Hepatocyte (in vitro differentiated cells): ENCODE measurements around the gene MRPL14. TPM values are rescaled to one million over a fixed set of nuclear protein-coding genes. Genes with fewer than 3 reads are reported as not detected.

Source experiments
- DNase-seq: peaks from one replicate; pipeline ENCODE4 v3.0.0-alpha.2; 2016; ENCODE audit warnings: low spot score
- H2AFZ ChIP-seq: fragments of 200-600 bp; sonication (generic); 2 replicates; pipeline ENCODE4 v1.6.0; 2016; ENCODE audit warnings: antibody characterized with exemption, mild to moderate bottlenecking
- H3K27ac ChIP-seq: fragments of 200-600 bp; sonication (generic); 2 replicates; pipeline ENCODE4 v1.5.1; 2016; ENCODE audit warnings: mild to moderate bottlenecking
- H3K27me3 ChIP-seq: fragments of 200-600 bp; sonication (generic); 2 replicates; pipeline ENCODE4 v1.6.1; 2016
- H3K36me3 ChIP-seq: fragments of 200-600 bp; sonication (generic); replicated peaks from 2 replicates; pipeline ENCODE4 v1.5.1; 2016; ENCODE audit warnings: low read depth; ENCODE audit not compliant: insufficient read depth
- H3K4me1 ChIP-seq: fragments of 200-600 bp; sonication (generic); 2 replicates; pipeline ENCODE4 v1.5.1; 2016; ENCODE audit warnings: mild to moderate bottlenecking, moderate library complexity; ENCODE audit not compliant: insufficient read depth
- H3K4me2 ChIP-seq: fragments of 200-600 bp; sonication (generic); 2 replicates; pipeline ENCODE4 v1.6.0; 2016
- H3K4me3 ChIP-seq: fragments of 200-600 bp; sonication (generic); 2 replicates; pipeline ENCODE4 v1.5.1; 2016; ENCODE audit warnings: mild to moderate bottlenecking
- H3K79me2 ChIP-seq: fragments of 200-600 bp; sonication (generic); 2 replicates; pipeline ENCODE4 v1.6.0; 2017; ENCODE audit warnings: mild to moderate bottlenecking
- H3K9me2 ChIP-seq: fragments of 200-600 bp; sonication (generic); replicated peaks from 2 replicates; pipeline ENCODE4 v1.6.0; 2017; ENCODE audit warnings: mild to moderate bottlenecking; ENCODE audit not compliant: insufficient read depth
- H3K9me3 ChIP-seq: fragments of 200-600 bp; sonication (generic); 2 replicates; pipeline ENCODE4 v1.5.1; 2016; ENCODE audit warnings: low read depth, mild to moderate bottlenecking
- H4K20me1 ChIP-seq: fragments of 200-600 bp; sonication (generic); 2 replicates; pipeline ENCODE4 v1.6.0; 2016; ENCODE audit warnings: mild to moderate bottlenecking; ENCODE audit not compliant: insufficient read depth, poor library complexity, severe bottlenecking
- CTCF ChIP-seq: fragments of 200-600 bp; sonication (generic); IDR thresholded peaks from 2 replicates; pipeline ENCODE4 v1.5.1; 2016; ENCODE audit warnings: antibody characterized with exemption, mild to moderate bottlenecking; ENCODE audit not compliant: poor library complexity
- EZH2 ChIP-seq: fragments of 200-600 bp; sonication (generic); IDR thresholded peaks from 2 replicates; pipeline ENCODE4 v1.6.1; 2016; ENCODE audit warnings: antibody characterized with exemption, mild to moderate bottlenecking, borderline replicate concordance
- EZH2phosphoT487 ChIP-seq: fragments of 200-600 bp; sonication (generic); IDR thresholded peaks from one replicate; pipeline ENCODE4 v1.6.1; 2018; ENCODE audit warnings: antibody characterized with exemption, mild to moderate bottlenecking, low read depth, moderate library complexity; ENCODE audit not compliant: unreplicated experiment, severe bottlenecking
- WGBS: methylation state at CpG from one replicate; pipeline ENCODE4 v1.1.6; 2016; ENCODE audit warnings: low lambda C conversion rate; ENCODE audit errors: missing lambda C conversion rate; 5-methylcytosine and 5-hydroxymethylcytosine counted together
- polyA plus RNA-seq: library from polyadenylated mRNA; unstranded; fragments of >200 nt; fragmentation: Nextera tagmentation; extraction: Ambion mirVana; gene quantifications from 2 replicates; pipeline ENCODE4 v1.2.1, GENCODE V29; 2016
- total RNA-seq: library from RNA; depleted of rRNA; stranded (reverse); fragments of >200 nt; gene quantifications from 2 replicates; pipeline ENCODE4 v1.2.3, GENCODE V29; 2014

MRPL14 gene
- total and polyA plus RNA-seq, 2 experiments from 2014 or later, result 58.3 to 124 TPM

DNA sequence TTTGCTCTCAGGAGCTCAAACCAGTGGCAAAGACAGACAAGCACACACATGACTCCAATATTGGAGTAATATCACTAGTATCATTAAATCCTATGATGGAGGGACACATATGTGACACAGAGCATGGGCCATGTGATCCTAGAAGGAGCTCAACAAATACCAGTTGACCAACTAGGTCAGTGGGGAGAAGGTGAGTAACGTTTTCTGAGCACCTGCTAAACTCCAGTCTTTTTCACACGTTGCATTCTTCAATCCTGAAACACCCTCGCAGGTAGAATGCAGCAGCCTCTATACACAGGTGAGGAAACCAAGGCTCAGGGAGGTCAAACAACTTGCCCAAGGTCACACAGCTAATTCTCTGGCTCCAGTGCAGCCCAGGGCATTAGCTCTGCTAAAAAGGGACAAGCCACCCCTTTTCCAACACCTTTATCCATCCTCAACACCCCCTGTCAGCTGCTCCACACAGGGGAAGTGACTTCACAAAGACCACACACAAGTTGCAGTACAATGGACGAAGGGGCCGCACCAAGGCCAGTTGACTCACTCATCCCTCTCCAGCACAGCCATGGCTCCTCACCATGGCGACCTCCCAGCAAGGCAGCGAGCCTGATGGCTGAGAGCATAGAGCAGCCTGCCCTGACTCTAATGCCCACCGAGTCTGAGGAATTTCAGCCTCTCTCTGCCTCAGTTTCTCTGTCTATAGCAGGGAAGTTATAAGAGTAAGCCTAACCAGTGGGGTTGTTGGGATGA, 35.8 kb upstream of the MRPL14 start:
- H3K9me2 ChIP-seq, result no peaks in the 10 kb centered on the region
- H4K20me1 ChIP-seq, result no peaks in the 10 kb centered on the region
- H3K27ac ChIP-seq, result no peak overlapping the region
- no peaks in the 10 kb centered on the region for H3K79me2 ChIP-seq
- no peak overlapping the region for H3K4me2 ChIP-seq
- no peaks in the 10 kb centered on the region for H3K9me3 ChIP-seq
- H3K36me3 ChIP-seq, result no peaks in the 10 kb centered on the region
- no peak overlapping the region for H3K4me3 ChIP-seq
- no peak for TF ChIP-seq CTCF
- TF ChIP-seq EZH2, result no peak
- no peak for TF ChIP-seq EZH2phosphoT487
- WGBS, result 90% methylated on average over 8 of the region's 8 CpGs
- H2AFZ ChIP-seq, result no peak overlapping the region
- DNase-seq, result no peak
- H3K4me1 ChIP-seq, result no peaks in the 10 kb centered on the region
- H3K27me3 ChIP-seq, result no peaks in the 10 kb centered on the region

DNA sequence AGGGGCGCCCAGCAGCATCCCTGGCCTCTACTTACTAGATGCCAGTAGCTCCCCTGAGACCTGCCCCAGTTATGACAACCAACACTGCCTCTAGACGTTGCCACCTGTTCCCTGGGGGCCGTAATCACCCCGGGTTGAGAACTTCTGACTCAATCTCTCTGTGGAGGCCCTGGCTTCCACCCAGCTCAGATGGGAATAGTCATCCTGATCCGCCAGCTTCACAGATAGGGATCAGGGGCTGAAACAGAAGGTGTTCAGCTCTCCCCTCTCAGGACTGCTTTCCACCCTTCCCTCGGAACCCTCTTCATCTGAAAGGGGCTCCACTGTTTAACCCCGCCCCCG, 34.7 kb upstream of the MRPL14 start:
- 79% methylated on average over 8 of the region's 8 CpGs for WGBS
- TF ChIP-seq EZH2 (no peak), CTCF (no peak), EZH2phosphoT487 (no peak)

DNA sequence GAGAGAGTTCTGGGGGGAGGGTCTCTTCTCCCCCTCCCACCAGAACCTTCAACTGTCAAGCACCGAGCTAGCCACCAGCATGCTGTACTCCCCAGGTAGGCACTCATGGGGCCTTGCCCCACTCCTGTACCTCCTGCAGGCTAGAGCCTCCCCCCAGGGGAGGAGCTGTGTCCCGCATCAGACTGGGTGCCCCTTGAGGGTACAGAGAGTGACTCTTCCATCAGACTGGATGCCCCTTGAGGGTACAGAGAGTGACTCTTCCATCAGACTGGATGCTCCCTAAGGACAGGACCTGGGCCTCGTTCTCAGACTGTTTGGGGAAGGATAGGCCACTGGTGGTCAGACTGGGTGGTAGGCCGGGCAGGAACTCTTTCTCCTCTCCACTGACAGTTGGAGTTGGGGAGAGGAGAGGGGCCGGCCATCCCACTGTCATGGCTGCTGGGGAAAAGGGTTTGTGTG, 31.5 kb upstream of the MRPL14 start, which contains the start of gene CAPN11:
TSS of gene CAPN11 (plus strand) at position 51 of the 459 bp plus-strand sequence. CDS start at position 80, 29 bp downstream.
- H3K9me3 ChIP-seq, result no peaks in the 10 kb centered on the region
- no peaks in the 10 kb centered on the region for H3K79me2 ChIP-seq
- no peaks in the 10 kb centered on the region for H4K20me1 ChIP-seq
- TF ChIP-seq CTCF (no peak), EZH2 (no peak)
- H3K4me1 ChIP-seq, result peaks cover 18% of the 10 kb centered on the region
- H3K27me3 ChIP-seq, result no peaks in the 10 kb centered on the region
- no peak for DNase-seq
- H3K4me3 ChIP-seq, result no peak within 1 kb of the TSS
- H3K27ac ChIP-seq, result no peak within 1 kb of the TSS
- no peaks in the 10 kb centered on the region for H3K36me3 ChIP-seq
- 81% methylated on average over 5 of the region's 5 CpGs for WGBS
- no peaks in the 10 kb centered on the region for H3K9me2 ChIP-seq
- no peak within 1 kb of the TSS for H3K4me2 ChIP-seq
- H2AFZ ChIP-seq, result no peak within 1 kb of the TSS

More for the DNA sequence above, 34.7 kb upstream of the MRPL14 start:
- H3K36me3 ChIP-seq, result no peaks in the 10 kb centered on the region
- H3K4me2 ChIP-seq, result no peak overlapping the region
- H3K27me3 ChIP-seq, result no peaks in the 10 kb centered on the region
- no peak overlapping the region for H2AFZ ChIP-seq
- no peaks in the 10 kb centered on the region for H4K20me1 ChIP-seq
- no peak overlapping the region for H3K4me3 ChIP-seq
- no peaks in the 10 kb centered on the region for H3K9me3 ChIP-seq
- DNase-seq, result no peak
- no peaks in the 10 kb centered on the region for H3K9me2 ChIP-seq
- H3K27ac ChIP-seq, result no peak overlapping the region
- H3K4me1 ChIP-seq, result peaks cover 3% of the 10 kb centered on the region
- no peaks in the 10 kb centered on the region for H3K79me2 ChIP-seq
